ENCODE data around the gene C9orf57.
"Not testable (repeated sequence)": the region's sequence is repeated elsewhere in the genome, so short reads cannot be mapped to it uniquely, and the experiment has no call there.

Gene C9orf57

GRCh38 chr9:72060513-72060912 lies at the start of gene C9orf57:
C9orf57 (minus strand) TSS chr9:72060613; CDS start chr9:72059331, 1,282 bp downstream.
- Histone ChIP-seq H3K27ac (no peak within 1 kb of the TSS), H3K4me3 (no peak within 1 kb of the TSS)

GRCh38 chr9:72102520-72102919 lies 42.1 kb upstream of the C9orf57 start:
- H3K27ac ChIP-seq, result no peak overlapping the region
- no peak overlapping the region for H3K4me3 ChIP-seq

- not testable (repeated sequence) for H3K27ac ChIP-seq, H3K4me3 ChIP-seq
These were observed 35.1 kb upstream of the C9orf57 start for GRCh38 chr9:72095520-72095919.

GRCh38 chr9:72092820-72093219 lies 32.4 kb upstream of the C9orf57 start:
- Histone ChIP-seq H3K27ac (no peak overlapping the region), H3K4me3 (no peak overlapping the region)

- Histone ChIP-seq H3K27ac (no peak overlapping the region), H3K4me3 (no peak overlapping the region)
These were observed 29.2 kb upstream of the C9orf57 start for GRCh38 chr9:72089451-72090130.

- H3K4me3 ChIP-seq, result no peak overlapping the region
- no peak overlapping the region for H3K27ac ChIP-seq
These were observed 22.1 kb upstream of the C9orf57 start for GRCh38 chr9:72082536-72082935.

- not testable (repeated sequence) for H3K27ac ChIP-seq, H3K4me3 ChIP-seq
These were observed 14.3 kb upstream of the C9orf57 start for GRCh38 chr9:72074666-72075065.

- no peak overlapping the region for H3K4me3 ChIP-seq
- H3K27ac ChIP-seq, result no peak overlapping the region
These were observed 4.7 kb upstream of the C9orf57 start for GRCh38 chr9:72065076-72065475.

GRCh38 chr9:72052122-72052521 lies 8.3 kb downstream of the C9orf57 start:
- H3K4me3 ChIP-seq, result no peak overlapping the region

GRCh38 chr9:72048850-72049249 lies 11.6 kb downstream of the C9orf57 start:
- Histone ChIP-seq H3K4me3 (no peak overlapping the region), H3K27ac (no peak overlapping the region)

More at GRCh38 chr9:72052122-72052521, 8.3 kb downstream of the C9orf57 start:
- no peak overlapping the region for H3K27ac ChIP-seq

- Histone ChIP-seq H3K27ac (no peak overlapping the region), H3K4me3 (no peak overlapping the region)
These were observed 13.6 kb downstream of the C9orf57 start for GRCh38 chr9:72046630-72047456.

- Histone ChIP-seq H3K27ac (no peak overlapping the region), H3K4me3 (no peak overlapping the region)
These were observed 16.3 kb downstream of the C9orf57 start for GRCh38 chr9:72044095-72044494.

- Histone ChIP-seq H3K4me3 (no peak overlapping the region), H3K27ac (no peak overlapping the region)
These were observed 16.8 kb downstream of the C9orf57 start for GRCh38 chr9:72043576-72043975.

GRCh38 chr9:72042928-72043327 lies 17.5 kb downstream of the C9orf57 start:
- no peak overlapping the region for H3K27ac ChIP-seq
- no peak overlapping the region for H3K4me3 ChIP-seq

- no peak overlapping the region for H3K4me3 ChIP-seq
- peak overlapping the region in 2 of 21 experiments; percentile 23 to 29 for H3K27ac ChIP-seq
These were observed 18.6 kb downstream of the C9orf57 start for GRCh38 chr9:72041775-72042194.

GRCh38 chr9:72041369-72041768 lies 19.0 kb downstream of the C9orf57 start:
- Histone ChIP-seq H3K4me3 (no peak overlapping the region), H3K27ac (peak overlapping the region in 3 of 21 experiments; percentile 11 to 29 (median 23))

GRCh38 chr9:72039532-72039931 lies 20.9 kb downstream of the C9orf57 start:
- Histone ChIP-seq H3K4me3 (no peak overlapping the region), H3K27ac (no peak overlapping the region)

GRCh38 chr9:72038890-72039410 lies 21.5 kb downstream of the C9orf57 start:
- H3K27ac ChIP-seq, result no peak overlapping the region
- no peak overlapping the region for H3K4me3 ChIP-seq

- H3K4me3 ChIP-seq, result no peak overlapping the region
- H3K27ac ChIP-seq, result no peak overlapping the region
These were observed 22.0 kb downstream of the C9orf57 start for GRCh38 chr9:72038408-72038807.

- Histone ChIP-seq H3K27ac (no peak overlapping the region), H3K4me3 (no peak overlapping the region)
These were observed 22.8 kb downstream of the C9orf57 start for GRCh38 chr9:72037571-72037970.

GRCh38 chr9:72030767-72031166 lies 29.6 kb downstream of the C9orf57 start:
- H3K4me3 ChIP-seq, result no peak overlapping the region
- H3K27ac ChIP-seq, result no peak overlapping the region
